Activated gamma-delta T cell treated with anti-CD3 and anti-CD28 coated beads, Interleukin-2, amount 50 U/mL, for 16 hours (primary cell): ENCODE measurements around the gene CD109.

Experiments
- DNase-seq: peaks from one replicate; pipeline ENCODE4 v3.0.0-alpha.2; 2020; ENCODE audit warnings: low read depth

CD109 gene

DNA sequence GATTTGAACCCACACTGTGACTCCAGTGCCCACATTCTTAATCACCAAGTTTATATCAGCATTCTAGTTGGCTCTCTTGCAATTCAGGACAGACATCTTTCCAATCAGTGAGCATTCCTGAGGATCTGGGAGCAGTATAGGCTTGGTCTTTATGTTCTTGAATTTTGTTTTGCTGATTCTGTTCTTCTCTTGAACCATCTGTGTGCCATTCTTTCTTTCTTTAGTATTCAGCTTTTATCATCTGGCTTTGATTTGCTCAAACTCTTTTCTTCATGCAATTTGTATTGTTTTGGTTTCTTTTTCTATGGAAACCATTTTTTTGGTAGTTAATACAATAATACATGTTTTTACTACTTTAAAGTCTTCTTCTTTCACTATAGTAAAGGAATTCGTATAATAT, 162.4 kb downstream of the CD109 start:
- DNase-seq = no peak

GRCh38 chr6:73860303-73860702, 164.3 kb downstream of the CD109 start:
- no peak for DNase-seq

GRCh38 chr6:73866305-73866704, 170.3 kb downstream of the CD109 start:
- DNase-seq = no peak

GRCh38 chr6:73867411-73867810, 171.4 kb downstream of the CD109 start:
- DNase-seq = no peak

GRCh38 chr6:73870907-73871306, 174.9 kb downstream of the CD109 start:
- DNase-seq = no peak

- no peak for DNase-seq
Observed at GRCh38 chr6:73873081-73873480, 177.1 kb downstream of the CD109 start.
